Stomach (tissue), 4 donors: Measurements from ENCODE around the gene DCAF6.

ENCODE experiments used
- EP300 ChIP-seq: sonication (generic); formaldehyde crosslinking; IDR thresholded peaks from one replicate; pipeline ENCODE4 v1.6.1; 2017; ENCODE audit warnings: antibody characterized with exemption
- POLR2A ChIP-seq, 4 donors: fragments of 450-650 bp; IDR thresholded peaks; one replicate each; pipeline ENCODE4 v1.6.1; 2016; ENCODE audit warnings: antibody characterized with exemption in 4 of 4, control low read depth in 2 of 4, mild to moderate bottlenecking in 1 of 4, moderate library complexity in 1 of 4
- POLR2AphosphoS5 ChIP-seq, 3 donors: sonication (generic); formaldehyde crosslinking; IDR thresholded peaks; one replicate each; pipeline ENCODE4 v1.6.1; 2016; ENCODE audit warnings: antibody characterized with exemption in 3 of 3
- TF ChIP-seq, protein P1 (sequence below), 7 experiments: fragments of 450-650 bp in 4 of 7; fragments of 200-600 bp in 3 of 7; sonication (generic) in 3 of 7; IDR thresholded peaks; one replicate each; pipeline ENCODE4 v1.5.1; 2016 to 2019; ENCODE audit warnings: antibody characterized with exemption in 7 of 7, control low read depth in 2 of 7, mild to moderate bottlenecking in 1 of 7

DNA sequence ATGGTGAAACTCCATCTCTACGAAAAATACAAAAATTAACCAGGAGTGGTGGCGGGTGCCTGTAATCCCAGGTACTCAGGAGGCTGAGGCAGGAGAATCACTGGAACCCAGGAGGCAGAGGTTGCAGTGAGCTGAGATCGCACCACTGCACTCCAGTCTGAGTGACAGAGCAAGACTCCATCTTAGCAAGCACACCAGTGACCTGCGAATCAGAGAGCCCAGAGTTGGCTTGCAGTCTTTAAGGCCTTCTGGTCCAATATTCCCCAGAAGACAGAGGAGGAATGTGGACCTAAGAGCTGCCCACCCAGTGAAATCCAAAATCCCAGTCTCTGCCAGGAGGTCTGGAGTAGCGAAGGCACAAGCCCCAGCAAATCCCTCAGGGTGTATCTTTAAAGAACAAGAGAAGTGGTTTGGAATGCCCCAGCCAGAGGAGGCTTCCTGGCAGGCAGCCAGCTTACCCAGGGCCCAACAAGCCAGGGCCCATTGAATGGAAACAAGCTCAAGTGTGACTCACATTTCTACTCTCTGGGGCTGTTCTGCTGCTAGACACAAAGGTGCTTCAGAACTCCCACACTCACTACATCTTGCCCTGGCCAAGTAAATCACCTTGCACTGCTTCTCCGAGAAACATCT lies 176.3 kb downstream of the DCAF6 start:
- TF ChIP-seq, protein P1, sequence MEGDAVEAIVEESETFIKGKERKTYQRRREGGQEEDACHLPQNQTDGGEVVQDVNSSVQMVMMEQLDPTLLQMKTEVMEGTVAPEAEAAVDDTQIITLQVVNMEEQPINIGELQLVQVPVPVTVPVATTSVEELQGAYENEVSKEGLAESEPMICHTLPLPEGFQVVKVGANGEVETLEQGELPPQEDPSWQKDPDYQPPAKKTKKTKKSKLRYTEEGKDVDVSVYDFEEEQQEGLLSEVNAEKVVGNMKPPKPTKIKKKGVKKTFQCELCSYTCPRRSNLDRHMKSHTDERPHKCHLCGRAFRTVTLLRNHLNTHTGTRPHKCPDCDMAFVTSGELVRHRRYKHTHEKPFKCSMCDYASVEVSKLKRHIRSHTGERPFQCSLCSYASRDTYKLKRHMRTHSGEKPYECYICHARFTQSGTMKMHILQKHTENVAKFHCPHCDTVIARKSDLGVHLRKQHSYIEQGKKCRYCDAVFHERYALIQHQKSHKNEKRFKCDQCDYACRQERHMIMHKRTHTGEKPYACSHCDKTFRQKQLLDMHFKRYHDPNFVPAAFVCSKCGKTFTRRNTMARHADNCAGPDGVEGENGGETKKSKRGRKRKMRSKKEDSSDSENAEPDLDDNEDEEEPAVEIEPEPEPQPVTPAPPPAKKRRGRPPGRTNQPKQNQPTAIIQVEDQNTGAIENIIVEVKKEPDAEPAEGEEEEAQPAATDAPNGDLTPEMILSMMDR (IDR thresholded peaks at IDR 0.05), result no peak
- no peak for TF ChIP-seq POLR2AphosphoS5 (IDR thresholded peaks at IDR 0.05)
- TF ChIP-seq POLR2A (IDR thresholded peaks at IDR 0.05), result no peak
- TF ChIP-seq EP300, result no peak
